GM23248 (cell line): ENCODE measurements around the gene POLN. TPM values are rescaled to one million over a fixed set of nuclear protein-coding genes. Genes with fewer than 3 reads are reported as not detected.

Experiments used
- DNase-seq: peaks from one replicate; pipeline ENCODE4 v3.0.0-alpha.2; 2015
- H2AFZ ChIP-seq: fragments of 200-600 bp; sonication (generic); 2 replicates; pipeline ENCODE4 v1.6.1; 2016; ENCODE audit warnings: antibody characterized with exemption
- H3F3A ChIP-seq: fragments of 200-600 bp; sonication (generic); 2 replicates; pipeline ENCODE4 v1.6.1; 2016; ENCODE audit warnings: mild to moderate bottlenecking, antibody characterized with exemption, mixed run types; ENCODE audit not compliant: insufficient read depth
- H3K27ac ChIP-seq: fragments of 200-600 bp; sonication (generic); 2 replicates; pipeline ENCODE4 v1.5.1; 2016; ENCODE audit warnings: mild to moderate bottlenecking
- H3K27me3 ChIP-seq: fragments of 200-600 bp; sonication (generic); replicated peaks from 2 replicates; pipeline ENCODE4 v1.6.1; 2016; ENCODE audit warnings: mild to moderate bottlenecking; ENCODE audit not compliant: insufficient read depth
- H3K36me3 ChIP-seq: fragments of 200-600 bp; sonication (generic); 2 replicates; pipeline ENCODE4 v1.6.1; 2016; ENCODE audit warnings: low read depth, mild to moderate bottlenecking
- H3K4me1 ChIP-seq: fragments of 200-600 bp; sonication (generic); 2 replicates; pipeline ENCODE4 v1.6.1; 2016; ENCODE audit warnings: mild to moderate bottlenecking; ENCODE audit not compliant: insufficient read depth
- H3K4me2 ChIP-seq: fragments of 200-600 bp; sonication (generic); one replicate; pipeline ENCODE4 v1.6.1; 2016; ENCODE audit warnings: mild to moderate bottlenecking; ENCODE audit not compliant: unreplicated experiment
- H3K4me3 ChIP-seq: fragments of 200-600 bp; sonication (generic); 2 replicates; pipeline ENCODE4 v1.5.1; 2016; ENCODE audit warnings: mild to moderate bottlenecking
- H3K79me2 ChIP-seq: fragments of 200-600 bp; sonication (generic); 2 replicates; pipeline ENCODE4 v1.6.1; 2016; ENCODE audit warnings: mild to moderate bottlenecking; ENCODE audit not compliant: insufficient read depth
- H3K9ac ChIP-seq: fragments of 200-600 bp; sonication (generic); 2 replicates; pipeline ENCODE4 v1.6.1; 2016; ENCODE audit warnings: mild to moderate bottlenecking
- H3K9me2 ChIP-seq: fragments of 200-600 bp; sonication (generic); 2 replicates; pipeline ENCODE4 v1.6.1; 2016; ENCODE audit warnings: mixed run types, mild to moderate bottlenecking, moderate library complexity; ENCODE audit not compliant: insufficient read depth
- H3K9me3 ChIP-seq: fragments of 200-600 bp; sonication (generic); one replicate; pipeline ENCODE4 v1.6.1; 2017; ENCODE audit warnings: low read depth
- H4K20me1 ChIP-seq: fragments of 200-600 bp; sonication (generic); 2 replicates; pipeline ENCODE4 v1.6.0; 2016; ENCODE audit not compliant: insufficient read depth
- EZH2 ChIP-seq: fragments of 200-600 bp; sonication (generic); IDR thresholded peaks from 2 replicates; pipeline ENCODE4 v1.6.1; 2018; ENCODE audit warnings: antibody characterized with exemption, mild to moderate bottlenecking; ENCODE audit not compliant: insufficient read depth, poor library complexity, severe bottlenecking
- EZH2phosphoT487 ChIP-seq: fragments of 200-600 bp; sonication (generic); IDR thresholded peaks from 2 replicates; pipeline ENCODE4 v1.6.1; 2018; ENCODE audit warnings: antibody characterized with exemption, moderate library complexity, mild to moderate bottlenecking, low read depth; ENCODE audit not compliant: insufficient read depth
- WGBS, 2 experiments: methylation state at CpG; one replicate each; pipeline ENCODE4 v1.1.6; 2015 to 2017; ENCODE audit warnings: low lambda C conversion rate in 2 of 2, low coverage in 1 of 2; ENCODE audit errors: missing lambda C conversion rate in 2 of 2; 5-methylcytosine and 5-hydroxymethylcytosine counted together
- in situ Hi-C: fragments of 300-500 bp; cut with MboI; formaldehyde crosslinking; loops from 2 replicates; pipeline ENCODE4 v1.15.0; 2020
- polyA plus RNA-seq: library from polyadenylated mRNA; unstranded; fragments of >200 nt; fragmentation: Nextera tagmentation; extraction: Ambion mirVana; gene quantifications from 2 replicates; pipeline ENCODE4 v1.2.1, GENCODE V29; 2016
- total RNA-seq: library from RNA; depleted of rRNA; stranded (reverse); fragments of >200 nt; shearing (Covaris generic); gene quantifications from 2 replicates; pipeline ENCODE4 v1.2.3, GENCODE V29; 2014

Gene POLN
- total and polyA plus RNA-seq, 2 experiments from 2014 or later: 1.6 to 3.9 TPM

GRCh38 chr4:2066571-2067445 lies 175.1 kb downstream of the POLN start:
- H3K79me2 ChIP-seq: no peaks in the 10 kb centered on the region
- H2AFZ ChIP-seq: no peak overlapping the region
- H3K9me3 ChIP-seq: no peaks in the 10 kb centered on the region
- no peak overlapping the region for H3K9ac ChIP-seq
- no peaks in the 10 kb centered on the region for H3F3A ChIP-seq
- in situ Hi-C loops: no loop called here
- WGBS, 2 experiments: 61 to 62% methylated on average over 26 to 29 of the region's 29 CpGs
- H3K4me1 ChIP-seq: no peaks in the 10 kb centered on the region
- TF ChIP-seq EZH2phosphoT487 (no peak), EZH2 (no peak)
- H3K4me3 ChIP-seq: no peak overlapping the region
- no peak overlapping the region for H3K4me2 ChIP-seq
- H3K36me3 ChIP-seq: no peaks in the 10 kb centered on the region
- no peaks in the 10 kb centered on the region for H3K9me2 ChIP-seq
- no peaks in the 10 kb centered on the region for H3K27me3 ChIP-seq
- DNase-seq: no peak
- no peak overlapping the region for H3K27ac ChIP-seq
- no peaks in the 10 kb centered on the region; the same call in 1 of the 2 replicates for H4K20me1 ChIP-seq

- Histone ChIP-seq H3K27ac (no peak overlapping the region), H3K36me3 (no peaks in the 10 kb centered on the region), H3K4me2 (no peak overlapping the region), H4K20me1 (no peaks in the 10 kb centered on the region; the same call in 1 of the 2 replicates), H3K4me1 (no peaks in the 10 kb centered on the region), H3K4me3 (no peak overlapping the region), H3K79me2 (no peaks in the 10 kb centered on the region), H3K9me3 (no peaks in the 10 kb centered on the region), H3K9me2 (no peaks in the 10 kb centered on the region), H3K9ac (no peak overlapping the region), H3F3A (no peaks in the 10 kb centered on the region), H2AFZ (no peak overlapping the region), H3K27me3 (no peaks in the 10 kb centered on the region)
- no peak for TF ChIP-seq EZH2
- no peak for TF ChIP-seq EZH2phosphoT487
- in situ Hi-C loops: no loop called here
- no peak for DNase-seq
- 70 to 73% methylated on average over 12 to 15 of the region's 15 CpGs for WGBS, 2 experiments
Measured at GRCh38 chr4:2066011-2066551, 175.8 kb downstream of the POLN start.

GRCh38 chr4:2065106-2065930 lies 176.6 kb downstream of the POLN start:
- Histone ChIP-seq H3K79me2 (no peaks in the 10 kb centered on the region), H3K4me2 (no peak overlapping the region), H2AFZ (no peak overlapping the region), H3K9ac (no peak overlapping the region), H4K20me1 (no peaks in the 10 kb centered on the region; the same call in 1 of the 2 replicates), H3K9me3 (no peaks in the 10 kb centered on the region), H3K9me2 (no peaks in the 10 kb centered on the region), H3K27ac (no peak overlapping the region), H3F3A (no peaks in the 10 kb centered on the region), H3K36me3 (no peaks in the 10 kb centered on the region), H3K27me3 (peaks cover under 1% of the 10 kb centered on the region), H3K4me1 (no peaks in the 10 kb centered on the region), H3K4me3 (no peak overlapping the region)
- 60 to 65% methylated on average over 16 to 21 of the region's 24 CpGs for WGBS, 2 experiments
- DNase-seq: no peak
- TF ChIP-seq EZH2 (no peak), EZH2phosphoT487 (no peak)
- in situ Hi-C loops: no loop called here

GRCh38 chr4:2064276-2064991 lies 177.5 kb downstream of the POLN start:
- Histone ChIP-seq H3K9me3 (no peaks in the 10 kb centered on the region), H3K4me2 (no peak overlapping the region), H3K4me1 (no peaks in the 10 kb centered on the region), H3K9ac (no peak overlapping the region), H3K27ac (no peak overlapping the region), H4K20me1 (no peaks in the 10 kb centered on the region; the same call in 1 of the 2 replicates), H3K79me2 (no peaks in the 10 kb centered on the region), H2AFZ (no peak overlapping the region), H3F3A (no peaks in the 10 kb centered on the region), H3K9me2 (no peaks in the 10 kb centered on the region), H3K27me3 (peaks cover 6% of the 10 kb centered on the region), H3K4me3 (no peak overlapping the region), H3K36me3 (no peaks in the 10 kb centered on the region)
- DNase-seq: no peak
- in situ Hi-C loops: no loop called here
- 70 to 85% methylated on average over 27 to 31 of the region's 40 CpGs for WGBS, 2 experiments
- no peak for TF ChIP-seq EZH2
- no peak for TF ChIP-seq EZH2phosphoT487
